Measurements from ENCODE around the gene LCTL.
"Not testable (repeated sequence)": the region's sequence is repeated elsewhere in the genome, so short reads cannot be mapped to it uniquely, and the experiment has no call there.

The LCTL gene

DNA sequence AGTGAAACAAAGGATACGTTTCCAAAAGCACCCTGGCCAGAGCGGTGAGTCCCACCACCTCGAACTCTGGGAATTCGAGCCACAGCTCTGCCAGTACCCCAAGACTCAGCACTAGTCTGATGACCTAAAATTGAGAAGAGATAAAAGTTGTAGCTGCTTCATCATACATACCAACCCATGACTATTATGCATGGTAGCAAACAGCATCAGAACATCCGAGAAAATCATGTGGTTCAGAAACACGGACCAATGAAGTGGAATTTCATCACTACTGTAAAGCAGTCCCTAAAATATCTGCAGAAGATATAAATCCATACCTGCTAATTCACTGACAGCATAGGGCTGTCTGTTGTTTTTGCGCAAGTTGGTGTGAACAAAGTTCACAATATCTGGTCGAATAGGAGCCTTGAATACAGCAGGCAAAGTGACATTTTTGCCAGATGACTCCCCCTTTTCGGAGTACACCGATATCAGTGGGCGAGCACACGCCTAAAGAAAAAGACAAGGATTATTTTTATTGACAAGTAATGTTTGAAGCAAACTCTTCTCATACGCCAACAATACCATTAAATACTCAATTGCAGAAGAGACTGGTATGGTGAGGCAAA lies 62.7 kb downstream of the LCTL start:
- DNase-seq (ENCODE audit: low spot score) = not testable (repeated sequence)

DNA sequence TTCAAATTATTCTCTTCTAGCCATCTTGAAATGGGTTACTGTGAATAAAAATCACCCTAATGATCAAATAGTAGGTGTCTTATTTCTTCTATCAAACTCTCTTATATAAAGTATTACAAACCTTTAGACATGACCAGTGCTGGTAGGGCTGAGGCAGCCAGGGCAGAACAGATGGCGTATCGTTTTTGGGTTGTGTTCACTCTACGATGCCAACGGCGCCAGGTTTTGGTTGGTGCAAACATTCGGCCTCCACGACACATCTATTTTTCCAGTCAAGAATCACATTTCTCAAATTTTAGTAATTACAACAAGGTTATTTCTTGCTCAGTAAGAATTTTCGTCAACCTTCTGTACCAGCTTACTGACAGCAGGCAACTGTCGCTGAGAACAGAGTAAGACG lies 63.3 kb downstream of the LCTL start:
- no peak for DNase-seq (ENCODE audit: low spot score)

DNA sequence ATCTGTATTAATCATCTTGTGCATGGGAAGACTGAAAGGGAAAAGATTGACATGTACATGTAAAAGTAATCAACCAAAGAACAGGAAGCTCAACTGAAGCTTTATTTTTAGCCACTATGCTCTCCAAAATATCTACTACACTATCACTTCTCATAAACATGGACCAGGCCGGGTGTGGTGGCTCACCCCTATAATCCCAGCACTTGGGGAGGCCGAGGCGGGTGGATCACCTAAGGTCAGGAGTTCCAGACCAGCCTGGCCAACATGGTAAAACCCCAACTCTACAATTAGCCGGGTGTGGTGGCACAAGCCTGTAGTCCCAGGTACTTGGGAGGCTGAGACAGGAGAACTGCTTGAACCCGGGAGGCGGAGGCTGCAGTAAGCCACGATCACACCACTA lies 65.5 kb downstream of the LCTL start:
- DNase-seq (ENCODE audit: low spot score) = not testable (repeated sequence)

DNA sequence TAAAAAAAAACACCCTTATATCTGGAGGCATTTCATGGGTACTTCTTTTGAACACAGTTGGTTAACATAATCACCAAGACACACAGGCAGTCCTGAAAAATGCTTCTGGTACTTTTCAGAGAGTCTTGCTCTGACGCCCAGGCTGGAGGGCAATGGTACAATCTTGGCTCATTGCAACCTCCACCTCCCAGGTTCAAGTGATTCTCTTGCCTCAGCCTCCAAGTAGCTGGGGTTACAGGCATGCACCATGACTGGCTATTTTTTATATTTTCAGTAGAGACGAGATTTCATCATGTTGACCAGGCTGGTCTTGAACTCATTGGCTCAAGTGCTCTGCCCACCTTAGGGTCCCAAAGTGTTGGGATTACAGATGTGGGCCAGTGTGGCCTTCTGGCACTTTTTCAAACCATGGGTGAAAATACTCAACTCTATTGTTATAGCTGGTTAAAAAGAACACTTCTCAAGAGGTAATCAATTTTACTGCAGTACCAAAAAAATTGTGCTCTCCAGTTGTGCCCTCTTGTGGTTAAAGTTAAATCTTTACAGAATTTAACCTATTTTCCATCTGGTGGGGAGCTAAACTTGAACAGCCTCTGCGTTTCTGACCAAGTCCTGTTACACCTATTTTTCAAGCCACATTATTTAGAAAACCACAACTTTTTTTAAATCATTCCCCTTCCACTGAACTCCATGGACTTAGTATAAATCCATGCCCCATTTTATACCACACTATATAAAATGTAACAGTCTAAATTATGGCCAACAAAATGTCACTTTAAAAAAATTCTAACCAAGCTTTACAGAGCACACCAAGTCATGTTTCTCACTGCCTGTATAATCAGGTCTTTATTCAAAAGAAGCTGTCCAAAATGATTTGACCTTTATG lies 67.1 kb downstream of the LCTL start:
- DNase-seq (ENCODE audit: low spot score) = no peak

Measured in COLO829 (cell line).